Stimulated activated naive CD8-positive, alpha-beta T cell treated with anti-CD3 and anti-CD28 coated beads, Interleukin-15, amount 100 ng/mL, for 72 hours (primary cell): ENCODE results near the gene CST4.

Experiments used
- ATAC-seq: fragments of 150-1000 bp; cut with Tn5 transposase; 2 replicates; pipeline ENCODE4 v1.10.0; 2021; ENCODE audit warnings: mild to moderate bottlenecking, moderate library complexity
- DNase-seq, 2 donors: peaks; one replicate each; pipeline ENCODE4 v3.0.0; 2021 to 2022
- H3K27ac Mint-ChIP-seq, 2 donors: one replicate each; pipeline ENCODE4 v1.8.0; 2022; ENCODE audit warnings: mild to moderate bottlenecking in 2 of 2, mixed read lengths in 2 of 2, moderate library complexity in 2 of 2
- H3K27me3 Mint-ChIP-seq: one replicate; pipeline ENCODE4 v1.8.0; 2022; ENCODE audit warnings: mixed read lengths
- H3K4me1 Mint-ChIP-seq: one replicate; pipeline ENCODE4 v1.8.0; 2022; ENCODE audit warnings: mild to moderate bottlenecking, mixed read lengths
- H3K4me3 Mint-ChIP-seq, 2 donors: one replicate each; pipeline ENCODE4 v1.8.0; 2022; ENCODE audit warnings: mild to moderate bottlenecking in 2 of 2, mixed read lengths in 2 of 2, moderate library complexity in 1 of 2
- H3K9me3 Mint-ChIP-seq, 2 donors: one replicate each; pipeline ENCODE4 v1.8.0; 2022; ENCODE audit warnings: mixed read lengths in 2 of 2

CST4 gene

GRCh38 chr20:23658989-23659609 is 29.7 kb downstream of the CST4 start:
- no peak for ATAC-seq
- H3K27ac Mint-ChIP-seq, result no peak overlapping the region
- peaks cover 25% of the 10 kb centered on the region for H3K27me3 Mint-ChIP-seq
- no peaks in the 10 kb centered on the region for H3K4me1 Mint-ChIP-seq
- no peaks in the 10 kb centered on the region for H3K9me3 Mint-ChIP-seq
- no peak for DNase-seq
- no peak overlapping the region for H3K4me3 Mint-ChIP-seq

GRCh38 chr20:23658336-23658735 is 30.5 kb downstream of the CST4 start:
- H3K4me1 Mint-ChIP-seq, result no peaks in the 10 kb centered on the region

GRCh38 chr20:23657202-23657601 is 31.6 kb downstream of the CST4 start:
- H3K4me3 Mint-ChIP-seq, result no peak overlapping the region
- ATAC-seq (no peak), DNase-seq (no peak)
- H3K4me1 Mint-ChIP-seq, result no peaks in the 10 kb centered on the region
- H3K27ac Mint-ChIP-seq, result no peak overlapping the region
- peaks cover 33% of the 10 kb centered on the region for H3K27me3 Mint-ChIP-seq
- no peaks in the 10 kb centered on the region for H3K9me3 Mint-ChIP-seq

More at GRCh38 chr20:23658336-23658735, 30.5 kb downstream of the CST4 start:
- Mint-ChIP-seq H3K9me3 (no peaks in the 10 kb centered on the region), H3K4me3 (no peak overlapping the region), H3K27me3 (peaks cover 30% of the 10 kb centered on the region), H3K27ac (no peak overlapping the region)
- ATAC-seq (no peak), DNase-seq (no peak)

- no peak overlapping the region for H3K4me3 Mint-ChIP-seq
- no peaks in the 10 kb centered on the region for H3K4me1 Mint-ChIP-seq
- no peak overlapping the region for H3K27ac Mint-ChIP-seq
- ATAC-seq (no peak), DNase-seq (no peak)
- no peaks in the 10 kb centered on the region for H3K9me3 Mint-ChIP-seq
- H3K27me3 Mint-ChIP-seq, result peaks cover 33% of the 10 kb centered on the region
Measured at GRCh38 chr20:23656372-23656771, 32.5 kb downstream of the CST4 start.

GRCh38 chr20:23655491-23656211 is 33.2 kb downstream of the CST4 start:
- no peaks in the 10 kb centered on the region for H3K4me1 Mint-ChIP-seq
- DNase-seq (no peak), ATAC-seq (no peak)
- no peak overlapping the region for H3K27ac Mint-ChIP-seq
- no peaks in the 10 kb centered on the region for H3K9me3 Mint-ChIP-seq
- H3K4me3 Mint-ChIP-seq, result no peak overlapping the region
- H3K27me3 Mint-ChIP-seq, result peaks cover 33% of the 10 kb centered on the region

GRCh38 chr20:23654717-23655116 is 34.1 kb downstream of the CST4 start:
- no peak overlapping the region for H3K27ac Mint-ChIP-seq
- H3K9me3 Mint-ChIP-seq, result no peaks in the 10 kb centered on the region
- no peaks in the 10 kb centered on the region for H3K4me1 Mint-ChIP-seq
- H3K27me3 Mint-ChIP-seq, result peaks cover 33% of the 10 kb centered on the region
- ATAC-seq, result no peak
- no peak for DNase-seq
- no peak overlapping the region for H3K4me3 Mint-ChIP-seq

- Mint-ChIP-seq H3K4me1 (no peaks in the 10 kb centered on the region), H3K4me3 (no peak overlapping the region), H3K27me3 (peaks cover 33% of the 10 kb centered on the region), H3K9me3 (no peaks in the 10 kb centered on the region), H3K27ac (no peak overlapping the region)
- DNase-seq (no peak), ATAC-seq (no peak)
Measured at GRCh38 chr20:23654000-23654399, 34.8 kb downstream of the CST4 start.

- no peaks in the 10 kb centered on the region for H3K4me1 Mint-ChIP-seq
- DNase-seq (no peak), ATAC-seq (no peak)
- no peak overlapping the region for H3K4me3 Mint-ChIP-seq
- H3K27me3 Mint-ChIP-seq, result peaks cover 33% of the 10 kb centered on the region
- H3K27ac Mint-ChIP-seq, result peak overlapping the region in 1 of 2 donors; percentile 28
- no peaks in the 10 kb centered on the region for H3K9me3 Mint-ChIP-seq
Measured at GRCh38 chr20:23653400-23653938, 35.4 kb downstream of the CST4 start.

- no peaks in the 10 kb centered on the region for H3K4me1 Mint-ChIP-seq
- H3K27me3 Mint-ChIP-seq, result peaks cover 33% of the 10 kb centered on the region
- DNase-seq (no peak), ATAC-seq (no peak)
- H3K27ac Mint-ChIP-seq, result no peak overlapping the region
- no peaks in the 10 kb centered on the region for H3K9me3 Mint-ChIP-seq
- H3K4me3 Mint-ChIP-seq, result no peak overlapping the region
Measured at GRCh38 chr20:23652926-23653325, 35.9 kb downstream of the CST4 start.

GRCh38 chr20:23652371-23652770 is 36.5 kb downstream of the CST4 start:
- H3K4me1 Mint-ChIP-seq, result no peaks in the 10 kb centered on the region
- H3K4me3 Mint-ChIP-seq, result no peak overlapping the region
- H3K27me3 Mint-ChIP-seq, result peaks cover 33% of the 10 kb centered on the region
- ATAC-seq, result no peak
- no peaks in the 10 kb centered on the region for H3K9me3 Mint-ChIP-seq
- H3K27ac Mint-ChIP-seq, result no peak overlapping the region
- DNase-seq, result no peak

GRCh38 chr20:23651117-23651516 is 37.7 kb downstream of the CST4 start:
- no peak for DNase-seq
- Mint-ChIP-seq H3K4me1 (no peaks in the 10 kb centered on the region), H3K9me3 (no peaks in the 10 kb centered on the region), H3K27ac (no peak overlapping the region), H3K4me3 (no peak overlapping the region), H3K27me3 (peaks cover 28% of the 10 kb centered on the region)
- no peak for ATAC-seq

- peaks cover 16% of the 10 kb centered on the region for H3K27me3 Mint-ChIP-seq
- ATAC-seq (no peak), DNase-seq (no peak)
- no peaks in the 10 kb centered on the region for H3K9me3 Mint-ChIP-seq
- no peak overlapping the region for H3K4me3 Mint-ChIP-seq
- no peaks in the 10 kb centered on the region for H3K4me1 Mint-ChIP-seq
- H3K27ac Mint-ChIP-seq, result no peak overlapping the region
Measured at GRCh38 chr20:23649830-23650417, 38.9 kb downstream of the CST4 start.

GRCh38 chr20:23649242-23649641 is 39.6 kb downstream of the CST4 start:
- Mint-ChIP-seq H3K4me1 (no peaks in the 10 kb centered on the region), H3K27ac (no peak overlapping the region), H3K4me3 (no peak overlapping the region), H3K9me3 (no peaks in the 10 kb centered on the region), H3K27me3 (peaks cover 10% of the 10 kb centered on the region)
- DNase-seq (no peak), ATAC-seq (no peak)

- Mint-ChIP-seq H3K4me1 (peaks cover 5% of the 10 kb centered on the region), H3K9me3 (no peaks in the 10 kb centered on the region), H3K27me3 (no peaks in the 10 kb centered on the region), H3K4me3 (no peak overlapping the region), H3K27ac (no peak overlapping the region)
- ATAC-seq (no peak), DNase-seq (no peak)
Measured at GRCh38 chr20:23647346-23647745, 41.5 kb downstream of the CST4 start.

GRCh38 chr20:23646106-23646873 is 42.5 kb downstream of the CST4 start:
- DNase-seq (no peak), ATAC-seq (no peak)
- H3K9me3 Mint-ChIP-seq, result no peaks in the 10 kb centered on the region
- H3K4me1 Mint-ChIP-seq, result peaks cover 5% of the 10 kb centered on the region
- H3K4me3 Mint-ChIP-seq, result no peak overlapping the region
- H3K27ac Mint-ChIP-seq, result no peak overlapping the region
- H3K27me3 Mint-ChIP-seq, result no peaks in the 10 kb centered on the region
